ENCODE measurements around the gene MSH6. TPM values are rescaled to one million over a fixed set of nuclear protein-coding genes. Genes with fewer than 3 reads are reported as not detected.

Gene MSH6
- total and polyA plus RNA-seq, 2 experiments from 2014 or later, result 109 to 311 TPM

GRCh38 chr2:47801118-47801517, 18.2 kb downstream of the MSH6 start (continued):
- TF ChIP-seq, protein P1, sequence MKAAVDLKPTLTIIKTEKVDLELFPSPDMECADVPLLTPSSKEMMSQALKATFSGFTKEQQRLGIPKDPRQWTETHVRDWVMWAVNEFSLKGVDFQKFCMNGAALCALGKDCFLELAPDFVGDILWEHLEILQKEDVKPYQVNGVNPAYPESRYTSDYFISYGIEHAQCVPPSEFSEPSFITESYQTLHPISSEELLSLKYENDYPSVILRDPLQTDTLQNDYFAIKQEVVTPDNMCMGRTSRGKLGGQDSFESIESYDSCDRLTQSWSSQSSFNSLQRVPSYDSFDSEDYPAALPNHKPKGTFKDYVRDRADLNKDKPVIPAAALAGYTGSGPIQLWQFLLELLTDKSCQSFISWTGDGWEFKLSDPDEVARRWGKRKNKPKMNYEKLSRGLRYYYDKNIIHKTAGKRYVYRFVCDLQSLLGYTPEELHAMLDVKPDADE (IDR thresholded peaks at IDR 0.05), result no peak
- TF ChIP-seq, protein P2, sequence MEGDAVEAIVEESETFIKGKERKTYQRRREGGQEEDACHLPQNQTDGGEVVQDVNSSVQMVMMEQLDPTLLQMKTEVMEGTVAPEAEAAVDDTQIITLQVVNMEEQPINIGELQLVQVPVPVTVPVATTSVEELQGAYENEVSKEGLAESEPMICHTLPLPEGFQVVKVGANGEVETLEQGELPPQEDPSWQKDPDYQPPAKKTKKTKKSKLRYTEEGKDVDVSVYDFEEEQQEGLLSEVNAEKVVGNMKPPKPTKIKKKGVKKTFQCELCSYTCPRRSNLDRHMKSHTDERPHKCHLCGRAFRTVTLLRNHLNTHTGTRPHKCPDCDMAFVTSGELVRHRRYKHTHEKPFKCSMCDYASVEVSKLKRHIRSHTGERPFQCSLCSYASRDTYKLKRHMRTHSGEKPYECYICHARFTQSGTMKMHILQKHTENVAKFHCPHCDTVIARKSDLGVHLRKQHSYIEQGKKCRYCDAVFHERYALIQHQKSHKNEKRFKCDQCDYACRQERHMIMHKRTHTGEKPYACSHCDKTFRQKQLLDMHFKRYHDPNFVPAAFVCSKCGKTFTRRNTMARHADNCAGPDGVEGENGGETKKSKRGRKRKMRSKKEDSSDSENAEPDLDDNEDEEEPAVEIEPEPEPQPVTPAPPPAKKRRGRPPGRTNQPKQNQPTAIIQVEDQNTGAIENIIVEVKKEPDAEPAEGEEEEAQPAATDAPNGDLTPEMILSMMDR (conservative IDR thresholded peaks at IDR 0.05; ENCODE audit: low read depth in 2 of 2), result no peak
- TF ChIP-seq STAT1 (IDR thresholded peaks at IDR 0.05; ENCODE audit: unreplicated experiment), result no peak
- no peak for TF ChIP-seq ZNF331 (CRISPR knock-in tag; IDR thresholded peaks at IDR 0.05; ENCODE audit: low read depth)
- no peak for TF ChIP-seq REST (IDR thresholded peaks at IDR 0.05; ENCODE audit: unreplicated experiment)
- TF ChIP-seq EZH2 (IDR thresholded peaks at IDR 0.05; ENCODE audit: low read depth, unreplicated experiment), result no peak
- no peak for TF ChIP-seq NANOG (IDR thresholded peaks at IDR 0.05; ENCODE audit: borderline replicate concordance)
- no peak for TF ChIP-seq POLR2AphosphoS5 (IDR thresholded peaks at IDR 0.05; ENCODE audit: low read depth)
- TF ChIP-seq ZNF114 (CRISPR knock-in tag; IDR thresholded peaks at IDR 0.05), result no peak
- TF ChIP-seq EZH2phosphoT487 (IDR thresholded peaks at IDR 0.05; ENCODE audit: unreplicated experiment), result no peak
- no peak for TF ChIP-seq CREB1 (CRISPR knock-in tag; IDR thresholded peaks at IDR 0.05; ENCODE audit: low read depth)
- TF ChIP-seq JUNB (IDR thresholded peaks at IDR 0.05; ENCODE audit: unreplicated experiment), result no peak

DNA sequence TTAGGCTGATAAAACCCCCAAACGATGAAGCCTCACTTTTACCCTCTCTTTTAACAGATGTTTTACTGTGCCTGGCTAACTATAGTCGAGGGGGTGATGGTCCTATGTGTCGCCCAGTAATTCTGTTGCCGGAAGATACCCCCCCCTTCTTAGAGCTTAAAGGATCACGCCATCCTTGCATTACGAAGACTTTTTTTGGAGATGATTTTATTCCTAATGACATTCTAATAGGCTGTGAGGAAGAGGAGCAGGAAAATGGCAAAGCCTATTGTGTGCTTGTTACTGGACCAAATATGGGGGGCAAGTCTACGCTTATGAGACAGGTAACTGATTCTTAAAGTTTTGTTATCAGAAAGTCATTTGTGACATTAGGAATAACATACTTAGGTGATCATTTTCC, 20.4 kb downstream of the MSH6 start:
- no peak overlapping the region for H3K4me3 ChIP-seq
- no peaks in the 10 kb centered on the region for H3K4me1 ChIP-seq (ENCODE audit: insufficient read depth)
- peaks cover 55% of the 10 kb centered on the region for H4K20me1 ChIP-seq (replicated peaks; ENCODE audit: insufficient read depth)
- Mint-ChIP-seq H3K9me3 (0 out of 3 replicates have a peak, but pooled peaks cover 2% of the 10 kb centered on the region), H3K27ac (no peak overlapping the region), H3K36me3 (ENCODE audit: low read depth) (peaks cover 99% of the 10 kb centered on the region), H3K4me3 (no peak overlapping the region), H3K27me3 (ENCODE audit: insufficient read depth, low read depth, poor library complexity) (peaks cover 7% of the 10 kb centered on the region), H3K4me1 (no peaks in the 10 kb centered on the region)
- no peak for ATAC-seq
- peaks cover 98% of the 10 kb centered on the region for H3K36me3 ChIP-seq (ENCODE audit: insufficient read depth)
- H2AFZ ChIP-seq, result no peak overlapping the region
- peaks cover 58% of the 10 kb centered on the region for H3F3A ChIP-seq (replicated peaks; ENCODE audit: low read depth)
- DNase-seq (ENCODE audit: low spot score), result no peak
- peaks cover 46% of the 10 kb centered on the region for H3K79me2 ChIP-seq (replicated peaks; ENCODE audit: insufficient read depth)
- H3K4me2 ChIP-seq, result no peak overlapping the region
- H3K27me3 ChIP-seq (ENCODE audit: insufficient read depth), result no peaks in the 10 kb centered on the region
- no peak overlapping the region for H3K27ac ChIP-seq (ENCODE audit: low read depth)
- no peaks in the 10 kb centered on the region for H3K9me2 ChIP-seq (ENCODE audit: insufficient read depth)
- TF ChIP-seq EZH2 (IDR thresholded peaks at IDR 0.05; ENCODE audit: low read depth, unreplicated experiment) (no peak), EZH2phosphoT487 (IDR thresholded peaks at IDR 0.05; ENCODE audit: unreplicated experiment) (no peak), JUNB (IDR thresholded peaks at IDR 0.05; ENCODE audit: unreplicated experiment) (no peak)
- TF ChIP-seq, protein P3, sequence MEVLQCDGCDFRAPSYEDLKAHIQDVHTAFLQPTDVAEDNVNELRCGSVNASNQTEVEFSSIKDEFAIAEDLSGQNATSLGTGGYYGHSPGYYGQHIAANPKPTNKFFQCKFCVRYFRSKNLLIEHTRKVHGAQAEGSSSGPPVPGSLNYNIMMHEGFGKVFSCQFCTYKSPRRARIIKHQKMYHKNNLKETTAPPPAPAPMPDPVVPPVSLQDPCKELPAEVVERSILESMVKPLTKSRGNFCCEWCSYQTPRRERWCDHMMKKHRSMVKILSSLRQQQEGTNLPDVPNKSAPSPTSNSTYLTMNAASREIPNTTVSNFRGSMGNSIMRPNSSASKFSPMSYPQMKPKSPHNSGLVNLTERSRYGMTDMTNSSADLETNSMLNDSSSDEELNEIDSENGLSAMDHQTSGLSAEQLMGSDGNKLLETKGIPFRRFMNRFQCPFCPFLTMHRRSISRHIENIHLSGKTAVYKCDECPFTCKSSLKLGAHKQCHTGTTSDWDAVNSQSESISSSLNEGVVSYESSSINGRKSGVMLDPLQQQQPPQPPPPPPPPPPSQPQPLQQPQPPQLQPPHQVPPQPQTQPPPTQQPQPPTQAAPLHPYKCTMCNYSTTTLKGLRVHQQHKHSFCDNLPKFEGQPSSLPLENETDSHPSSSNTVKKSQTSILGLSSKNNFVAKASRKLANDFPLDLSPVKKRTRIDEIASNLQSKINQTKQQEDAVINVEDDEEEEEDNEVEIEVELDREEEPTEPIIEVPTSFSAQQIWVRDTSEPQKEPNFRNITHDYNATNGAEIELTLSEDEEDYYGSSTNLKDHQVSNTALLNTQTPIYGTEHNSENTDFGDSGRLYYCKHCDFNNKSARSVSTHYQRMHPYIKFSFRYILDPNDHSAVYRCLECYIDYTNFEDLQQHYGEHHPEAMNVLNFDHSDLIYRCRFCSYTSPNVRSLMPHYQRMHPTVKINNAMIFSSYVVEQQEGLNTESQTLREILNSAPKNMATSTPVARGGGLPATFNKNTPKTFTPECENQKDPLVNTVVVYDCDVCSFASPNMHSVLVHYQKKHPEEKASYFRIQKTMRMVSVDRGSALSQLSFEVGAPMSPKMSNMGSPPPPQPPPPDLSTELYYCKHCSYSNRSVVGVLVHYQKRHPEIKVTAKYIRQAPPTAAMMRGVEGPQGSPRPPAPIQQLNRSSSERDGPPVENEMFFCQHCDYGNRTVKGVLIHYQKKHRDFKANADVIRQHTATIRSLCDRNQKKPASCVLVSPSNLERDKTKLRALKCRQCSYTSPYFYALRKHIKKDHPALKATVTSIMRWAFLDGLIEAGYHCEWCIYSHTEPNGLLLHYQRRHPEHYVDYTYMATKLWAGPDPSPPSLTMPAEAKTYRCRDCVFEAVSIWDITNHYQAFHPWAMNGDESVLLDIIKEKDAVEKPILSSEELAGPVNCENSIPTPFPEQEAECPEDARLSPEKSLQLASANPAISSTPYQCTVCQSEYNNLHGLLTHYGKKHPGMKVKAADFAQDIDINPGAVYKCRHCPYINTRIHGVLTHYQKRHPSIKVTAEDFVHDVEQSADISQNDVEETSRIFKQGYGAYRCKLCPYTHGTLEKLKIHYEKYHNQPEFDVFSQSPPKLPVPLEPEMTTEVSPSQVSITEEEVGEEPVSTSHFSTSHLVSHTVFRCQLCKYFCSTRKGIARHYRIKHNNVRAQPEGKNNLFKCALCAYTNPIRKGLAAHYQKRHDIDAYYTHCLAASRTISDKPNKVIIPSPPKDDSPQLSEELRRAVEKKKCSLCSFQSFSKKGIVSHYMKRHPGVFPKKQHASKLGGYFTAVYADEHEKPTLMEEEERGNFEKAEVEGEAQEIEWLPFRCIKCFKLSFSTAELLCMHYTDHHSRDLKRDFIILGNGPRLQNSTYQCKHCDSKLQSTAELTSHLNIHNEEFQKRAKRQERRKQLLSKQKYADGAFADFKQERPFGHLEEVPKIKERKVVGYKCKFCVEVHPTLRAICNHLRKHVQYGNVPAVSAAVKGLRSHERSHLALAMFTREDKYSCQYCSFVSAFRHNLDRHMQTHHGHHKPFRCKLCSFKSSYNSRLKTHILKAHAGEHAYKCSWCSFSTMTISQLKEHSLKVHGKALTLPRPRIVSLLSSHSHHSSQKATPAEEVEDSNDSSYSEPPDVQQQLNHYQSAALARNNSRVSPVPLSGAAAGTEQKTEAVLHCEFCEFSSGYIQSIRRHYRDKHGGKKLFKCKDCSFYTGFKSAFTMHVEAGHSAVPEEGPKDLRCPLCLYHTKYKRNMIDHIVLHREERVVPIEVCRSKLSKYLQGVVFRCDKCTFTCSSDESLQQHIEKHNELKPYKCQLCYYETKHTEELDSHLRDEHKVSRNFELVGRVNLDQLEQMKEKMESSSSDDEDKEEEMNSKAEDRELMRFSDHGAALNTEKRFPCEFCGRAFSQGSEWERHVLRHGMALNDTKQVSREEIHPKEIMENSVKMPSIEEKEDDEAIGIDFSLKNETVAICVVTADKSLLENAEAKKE (CRISPR knock-in tag; IDR thresholded peaks at IDR 0.05), result no peak

All from GM23338 (cell line).